ENCODE measurements around the gene PPP4R2. TPM values are rescaled to one million over a fixed set of nuclear protein-coding genes. Genes with fewer than 3 reads are reported as not detected.

PPP4R2 gene
- total and polyA plus RNA-seq, 2 donors (not counting 3 experiments of a cell fraction or from before 2014, with no cell fraction given): 6.5 to 74.4 TPM

- Histone ChIP-seq H3K4me2 (ENCODE audit: insufficient read depth, low read length) (no peak overlapping the region), H3K4me3 (replicated peaks in 1 of 3; ENCODE audit: insufficient read depth in 1 of 3, low read depth in 1 of 3, low read length in 3 of 3) (no peak overlapping the region), H4K20me1 (replicated peaks; ENCODE audit: control insufficient read depth, extremely low read depth, insufficient read depth, low read length) (no peaks in the 10 kb centered on the region), H3K9me3 (replicated peaks; ENCODE audit: control insufficient read depth, insufficient read depth, low read length) (no peaks in the 10 kb centered on the region), H3K4me1 (ENCODE audit: control insufficient read depth, extremely low read depth, insufficient read depth, low read length) (no peaks in the 10 kb centered on the region), H3K27me3 (ENCODE audit: control insufficient read depth in 2 of 2, insufficient read depth in 2 of 2, low read length in 2 of 2) (peaks cover 0 to 2% of the 10 kb centered on the region in 2 experiments), H3K27ac (ENCODE audit: insufficient read depth, low read depth, low read length) (no peak overlapping the region), H3K36me3 (ENCODE audit: control insufficient read depth in 2 of 2, extremely low read depth in 1 of 2, insufficient read depth in 2 of 2, low read length in 2 of 2) (no peaks in the 10 kb centered on the region), H3K79me2 (ENCODE audit: control insufficient read depth, insufficient read depth, low read length) (no peaks in the 10 kb centered on the region), H3K9ac (replicated peaks; ENCODE audit: extremely low read depth, insufficient read depth, low read length) (no peak overlapping the region), H2AFZ (ENCODE audit: low read depth, low read length) (no peak overlapping the region), H3K9me1 (replicated peaks; ENCODE audit: control insufficient read depth, extremely low read depth, insufficient read depth, low read length) (no peaks in the 10 kb centered on the region)
- intact Hi-C loops (cut with micrococcal nuclease) (no loop called here), dilution Hi-C loops (cut with MboI; ENCODE audit: extremely low pct_ligation_motif_present, low sequenced_read_pairs) (no loop called here)
- TF ChIP-seq GATA2 (IDR thresholded peaks at IDR 0.05; ENCODE audit: insufficient read depth, insufficient read length, low read depth, low read length): no peak
- no peak for TF ChIP-seq EZH2 (IDR thresholded peaks at IDR 0.05; ENCODE audit: borderline replicate concordance, low read depth, low read length, severe bottlenecking)
- no peak for TF ChIP-seq CTCF (IDR thresholded peaks at IDR 0.05; ENCODE audit: extremely low read depth in 1 of 2, insufficient read depth in 1 of 2, low read depth in 1 of 2, low read length in 2 of 2)
- TF ChIP-seq MYC (IDR thresholded peaks at IDR 0.05; ENCODE audit: low read depth, low read length): no peak
- TF ChIP-seq MAX (IDR thresholded peaks at IDR 0.05; ENCODE audit: insufficient read depth, insufficient read length): no peak
- TF ChIP-seq JUN (IDR thresholded peaks at IDR 0.05; ENCODE audit: borderline replicate concordance, insufficient read depth, insufficient read length, low read depth): no peak
- no peak for TF ChIP-seq POLR2A (IDR thresholded peaks at IDR 0.05; ENCODE audit: low read depth, low read length)
- no peak for TF ChIP-seq POLR2AphosphoS5 (IDR thresholded peaks at IDR 0.05; ENCODE audit: insufficient read depth, low read depth, low read length)
- ChIA-PET POLR2A (no interaction called here), CTCF (no interaction called here)
- BruUV-seq (replicated peaks): no TSS peak
- FAIRE-seq: no peak
- DNase-seq (ENCODE audit: low read depth, low spot score): no peak
Measured at GRCh38 chr3:72957297-72957696, 39.3 kb upstream of the PPP4R2 start.

All from endothelial cell of umbilical vein (primary cell).